Neural cell (in vitro differentiated cells): Measurements from ENCODE around the gene MAST2.

Experiments used
- CTCF ChIP-seq: fragments of 450-650 bp; IDR thresholded peaks from 2 replicates; pipeline ENCODE4 v1.5.1; 2014; ENCODE audit warnings: antibody characterized with exemption, mild to moderate bottlenecking, moderate library complexity; ENCODE audit not compliant: poor library complexity, severe bottlenecking
- EZH2 ChIP-seq: fragments of 200-600, 300-800 bp; shearing (Covaris generic), sonication (generic); IDR thresholded peaks from 2 replicates; pipeline ENCODE4 v1.6.1; 2014; ENCODE audit warnings: antibody characterized with exemption, low read length, borderline replicate concordance, mild to moderate bottlenecking; ENCODE audit not compliant: insufficient read depth, poor library complexity, severe bottlenecking
- POLR2AphosphoS5 ChIP-seq: IDR thresholded peaks from 2 replicates; pipeline ENCODE4 v1.6.1; 2012
- RAD21 ChIP-seq: fragments of 450-650 bp; conservative IDR thresholded peaks from 2 replicates; pipeline ENCODE4 v1.6.1; 2014; ENCODE audit warnings: antibody characterized with exemption, mild to moderate bottlenecking, moderate library complexity
- REST ChIP-seq: IDR thresholded peaks from 2 replicates; pipeline ENCODE4 v1.6.1; 2012; ENCODE audit warnings: borderline replicate concordance
- TAF1 ChIP-seq: IDR thresholded peaks from 2 replicates; pipeline ENCODE4 v1.6.1; 2012; ENCODE audit warnings: low read depth

- TF ChIP-seq REST = no peak
- no peak for TF ChIP-seq TAF1
- no peak for TF ChIP-seq EZH2
- TF ChIP-seq POLR2AphosphoS5 = no peak
- TF ChIP-seq RAD21 = no peak
- no peak for TF ChIP-seq CTCF
Measured at GRCh38 chr1:46041974-46042373, 238.6 kb downstream of the MAST2 start.
